Hematopoietic multipotent progenitor cell treated with erythropoietin and hydrocortisone succinate and interleukin-3 and kit ligand, for 8 days (in vitro differentiated cells): ENCODE data around the gene RPS19.

Experiments
- DNase-seq: peaks from one replicate; pipeline ENCODE4 v3.0.0-alpha.2; 2015

RPS19 gene

GRCh38 chr19:41880329-41880708 is 20.3 kb downstream of the RPS19 start:
- DNase-seq = no peak

- no peak for DNase-seq
These were observed 22.8 kb downstream of the RPS19 start, which contains the start of gene ARHGEF1 for GRCh38 chr19:41882568-41883462. Gene ARHGEF1 (plus strand): TSS chr19:41883184. CDS start chr19:41888083, 4,899 bp downstream.

GRCh38 chr19:41883463-41883820 is 23.4 kb downstream of the RPS19 start:
- no peak for DNase-seq

GRCh38 chr19:41883821-41884733 is 24.0 kb downstream of the RPS19 start:
- peak; percentile 97 for DNase-seq

- DNase-seq = no peak
These were observed 27.0 kb downstream of the RPS19 start for GRCh38 chr19:41886761-41887710.

- DNase-seq = no peak
These were observed 27.8 kb downstream of the RPS19 start for GRCh38 chr19:41887711-41888382.

GRCh38 chr19:41888926-41889325 is 28.9 kb downstream of the RPS19 start:
- no peak for DNase-seq

GRCh38 chr19:41889896-41890295 is 29.8 kb downstream of the RPS19 start:
- no peak for DNase-seq

GRCh38 chr19:41890936-41891335 is 30.9 kb downstream of the RPS19 start:
- DNase-seq = no peak

GRCh38 chr19:41892173-41892902 is 32.3 kb downstream of the RPS19 start:
- no peak for DNase-seq

GRCh38 chr19:41893899-41894298 is 33.8 kb downstream of the RPS19 start:
- no peak for DNase-seq

GRCh38 chr19:41894350-41894749 is 34.3 kb downstream of the RPS19 start:
- no peak for DNase-seq

- no peak for DNase-seq
These were observed 35.9 kb downstream of the RPS19 start for GRCh38 chr19:41895745-41896580.

GRCh38 chr19:41896581-41896942 is 36.5 kb downstream of the RPS19 start:
- no peak for DNase-seq

GRCh38 chr19:41897181-41897580 is 37.1 kb downstream of the RPS19 start:
- DNase-seq = no peak

- no peak for DNase-seq
These were observed 37.8 kb downstream of the RPS19 start for GRCh38 chr19:41897820-41898219.

- no peak for DNase-seq
These were observed 38.2 kb downstream of the RPS19 start for GRCh38 chr19:41898235-41898634.

- DNase-seq = no peak
These were observed 41.8 kb downstream of the RPS19 start for GRCh38 chr19:41901707-41902360.

- no peak for DNase-seq
These were observed 42.5 kb downstream of the RPS19 start for GRCh38 chr19:41902594-41902993.
